Smooth muscle cell (in vitro differentiated cells): ENCODE results near the gene NDUFAF8. TPM values are rescaled to one million over a fixed set of nuclear protein-coding genes. Genes with fewer than 3 reads are reported as not detected.

Experiments used
- DNase-seq: peaks from one replicate; lab custom pipeline; 2025; ENCODE audit not compliant: unreplicated experiment; lab: John Stamatoyannopoulos, UW
- H2AFZ ChIP-seq: fragments of 200-600 bp; sonication (generic); 2 replicates; pipeline ENCODE4 v1.6.0; 2016; ENCODE audit warnings: antibody characterized with exemption, low read depth, mild to moderate bottlenecking
- H3F3A ChIP-seq: fragments of 200-600 bp; sonication (generic); 2 replicates; pipeline ENCODE4 v1.6.0; 2017; ENCODE audit warnings: antibody characterized with exemption, low read depth
- H3K27ac ChIP-seq: fragments of 200-600 bp; sonication (generic); 2 replicates; pipeline ENCODE4 v1.5.1; 2016; ENCODE audit warnings: low read depth, mild to moderate bottlenecking
- H3K27me3 ChIP-seq: fragments of 200-600 bp; sonication (generic); 2 replicates; pipeline ENCODE4 v1.6.1; 2016; ENCODE audit warnings: low read depth, mild to moderate bottlenecking
- H3K36me3 ChIP-seq: fragments of 200-600 bp; sonication (generic); 2 replicates; pipeline ENCODE4 v1.5.1; 2016; ENCODE audit warnings: low read depth
- H3K4me1 ChIP-seq: fragments of 200-600 bp; sonication (generic); 2 replicates; pipeline ENCODE4 v1.5.1; 2016; ENCODE audit warnings: low read depth
- H3K4me2 ChIP-seq: fragments of 200-600 bp; sonication (generic); 2 replicates; pipeline ENCODE4 v1.6.0; 2016; ENCODE audit warnings: mild to moderate bottlenecking
- H3K4me3 ChIP-seq: fragments of 200-600 bp; sonication (generic); 2 replicates; pipeline ENCODE4 v1.5.1; 2016; ENCODE audit warnings: mild to moderate bottlenecking
- H3K79me2 ChIP-seq: fragments of 200-600 bp; sonication (generic); 2 replicates; pipeline ENCODE4 v1.6.0; 2016; ENCODE audit warnings: low read depth, mild to moderate bottlenecking
- H3K9ac ChIP-seq: fragments of 200-600 bp; sonication (generic); 2 replicates; pipeline ENCODE4 v1.6.0; 2016; ENCODE audit warnings: low read depth
- H3K9me3 ChIP-seq: fragments of 200-600 bp; sonication (generic); replicated peaks from 2 replicates; pipeline ENCODE4 v1.5.1; 2016; ENCODE audit warnings: low read depth
- H4K20me1 ChIP-seq: fragments of 200-600 bp; sonication (generic); 2 replicates; pipeline ENCODE4 v1.6.0; 2016; ENCODE audit warnings: low read depth
- WGBS: methylation state at CpG from one replicate; pipeline ENCODE4 v1.1.7; 2016; ENCODE audit warnings: low lambda C conversion rate; 5-methylcytosine and 5-hydroxymethylcytosine counted together
- polyA plus RNA-seq: library from polyadenylated mRNA; unstranded; fragments of >200 nt; fragmentation: Nextera tagmentation; extraction: Ambion mirVana; gene quantifications from 2 replicates; pipeline ENCODE4 v1.2.1, GENCODE V29; 2016
- total RNA-seq: library from RNA; depleted of rRNA; stranded (reverse); fragments of >200 nt; gene quantifications from 2 replicates; pipeline ENCODE4 v1.2.3, GENCODE V29; 2014
- TF ChIP-seq, protein P1 (sequence below): fragments of 200-600 bp; sonication (generic); IDR thresholded peaks from 2 replicates; pipeline ENCODE4 v1.5.1; 2017; ENCODE audit warnings: borderline replicate concordance, mild to moderate bottlenecking, antibody characterized with exemption; ENCODE audit not compliant: insufficient read depth, poor library complexity, severe bottlenecking

NDUFAF8 gene
- total and polyA plus RNA-seq, 2 experiments from 2014 or later: 60.6 to 111 TPM

DNA sequence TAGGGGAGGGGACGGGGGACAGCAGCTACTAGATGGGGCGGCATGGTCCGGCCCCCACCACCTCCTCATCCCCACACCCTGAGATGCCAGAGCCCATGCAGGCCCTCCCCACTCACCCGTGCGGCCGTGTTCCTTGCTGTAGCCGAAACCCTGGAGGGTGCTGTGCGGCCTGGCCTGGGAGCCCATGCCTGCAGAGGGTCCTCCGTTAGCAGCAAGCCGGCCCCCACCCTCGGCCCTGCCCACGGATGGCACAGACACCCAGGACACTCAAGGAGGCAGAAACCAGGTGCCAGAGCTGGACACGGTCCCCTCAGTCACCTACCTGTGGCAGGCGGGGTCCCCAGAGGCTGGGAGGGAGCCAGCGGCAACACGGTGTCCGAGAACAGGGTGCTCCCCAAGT, 5.8 kb upstream of the NDUFAF8 start:
- H3K9ac ChIP-seq: no peak overlapping the region

DNA sequence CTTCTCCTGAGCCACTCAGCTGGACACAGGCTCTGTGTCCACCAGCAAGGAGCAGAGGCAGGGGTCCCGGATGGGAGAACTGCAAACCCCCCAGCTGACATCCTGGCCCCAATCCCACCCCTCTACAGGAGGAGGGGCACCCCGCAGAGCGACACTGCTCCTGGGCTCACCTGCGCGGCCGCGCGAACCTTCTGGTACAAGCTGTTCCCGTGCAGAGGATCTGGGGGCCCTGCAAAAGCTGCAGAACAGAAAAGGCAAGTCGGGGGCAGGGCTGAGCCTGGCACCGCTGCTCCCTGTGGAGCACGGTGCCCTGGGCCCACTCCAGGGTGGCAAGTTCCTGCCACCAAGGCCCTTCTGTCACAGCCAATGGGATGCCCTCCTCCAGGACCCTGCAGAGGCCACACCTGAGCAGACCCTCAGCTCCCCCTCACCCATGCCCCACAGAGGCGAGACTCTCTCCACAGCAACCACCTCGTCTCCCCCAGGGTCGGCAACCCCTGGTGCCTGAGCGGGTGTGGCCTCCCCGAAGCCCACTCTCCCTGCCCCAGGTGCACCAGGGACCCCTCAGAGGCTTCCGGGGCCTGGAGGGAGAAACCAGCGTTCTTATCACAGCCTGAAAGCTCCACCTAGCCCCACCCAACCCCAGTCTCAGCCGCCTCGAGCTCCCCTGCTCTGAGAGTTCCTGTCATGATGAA, 5.2 kb upstream of the NDUFAF8 start:
- no peak for DNase-seq
- Histone ChIP-seq H3K4me2 (no peak overlapping the region), H2AFZ (no peak overlapping the region), H3K27ac (no peak overlapping the region), H3K79me2 (peaks cover 20% of the 10 kb centered on the region), H4K20me1 (peaks cover 46% of the 10 kb centered on the region), H3K27me3 (no peaks in the 10 kb centered on the region), H3K9ac (no peak overlapping the region), H3K4me1 (no peaks in the 10 kb centered on the region), H3F3A (no peaks in the 10 kb centered on the region), H3K9me3 (no peaks in the 10 kb centered on the region), H3K4me3 (no peak overlapping the region), H3K36me3 (no peaks in the 10 kb centered on the region)
- 95% methylated on average over 21 of the region's 21 CpGs for WGBS
- TF ChIP-seq, protein P1, sequence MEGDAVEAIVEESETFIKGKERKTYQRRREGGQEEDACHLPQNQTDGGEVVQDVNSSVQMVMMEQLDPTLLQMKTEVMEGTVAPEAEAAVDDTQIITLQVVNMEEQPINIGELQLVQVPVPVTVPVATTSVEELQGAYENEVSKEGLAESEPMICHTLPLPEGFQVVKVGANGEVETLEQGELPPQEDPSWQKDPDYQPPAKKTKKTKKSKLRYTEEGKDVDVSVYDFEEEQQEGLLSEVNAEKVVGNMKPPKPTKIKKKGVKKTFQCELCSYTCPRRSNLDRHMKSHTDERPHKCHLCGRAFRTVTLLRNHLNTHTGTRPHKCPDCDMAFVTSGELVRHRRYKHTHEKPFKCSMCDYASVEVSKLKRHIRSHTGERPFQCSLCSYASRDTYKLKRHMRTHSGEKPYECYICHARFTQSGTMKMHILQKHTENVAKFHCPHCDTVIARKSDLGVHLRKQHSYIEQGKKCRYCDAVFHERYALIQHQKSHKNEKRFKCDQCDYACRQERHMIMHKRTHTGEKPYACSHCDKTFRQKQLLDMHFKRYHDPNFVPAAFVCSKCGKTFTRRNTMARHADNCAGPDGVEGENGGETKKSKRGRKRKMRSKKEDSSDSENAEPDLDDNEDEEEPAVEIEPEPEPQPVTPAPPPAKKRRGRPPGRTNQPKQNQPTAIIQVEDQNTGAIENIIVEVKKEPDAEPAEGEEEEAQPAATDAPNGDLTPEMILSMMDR: no peak

More for the DNA sequence above, 5.8 kb upstream of the NDUFAF8 start:
- Histone ChIP-seq H3K9me3 (no peaks in the 10 kb centered on the region), H3K27me3 (no peaks in the 10 kb centered on the region), H3K27ac (no peak overlapping the region), H3K4me2 (no peak overlapping the region), H3K36me3 (no peaks in the 10 kb centered on the region), H3K4me3 (no peak overlapping the region), H3F3A (no peaks in the 10 kb centered on the region), H3K79me2 (peaks cover 16% of the 10 kb centered on the region), H3K4me1 (no peaks in the 10 kb centered on the region), H4K20me1 (peaks cover 46% of the 10 kb centered on the region), H2AFZ (no peak overlapping the region)
- TF ChIP-seq, protein P1: no peak
- 98% methylated on average over 7 of the region's 17 CpGs for WGBS
- DNase-seq: no peak

DNA sequence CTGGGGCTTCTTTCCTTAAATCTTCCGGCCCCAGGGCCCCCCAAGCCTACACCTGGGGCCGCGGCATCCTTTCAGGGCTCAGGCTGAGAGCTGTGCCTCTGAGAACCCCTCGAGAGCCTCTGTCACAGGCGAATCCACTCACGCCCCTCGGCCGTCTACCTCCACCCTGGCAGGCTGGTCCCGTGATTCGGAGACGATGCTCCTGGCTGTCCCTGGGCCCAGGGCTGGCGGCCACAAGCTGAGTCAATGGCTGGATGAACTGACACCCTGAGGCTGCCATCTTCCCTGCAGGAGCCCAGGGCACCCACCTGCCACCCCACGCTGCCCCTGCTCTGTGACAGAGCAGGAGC, 4.6 kb upstream of the NDUFAF8 start:
- DNase-seq: no peak
- H3K4me3 ChIP-seq: no peak overlapping the region
- no peaks in the 10 kb centered on the region for H3F3A ChIP-seq
- no peaks in the 10 kb centered on the region for H3K36me3 ChIP-seq
- no peak overlapping the region for H2AFZ ChIP-seq
- H3K4me1 ChIP-seq: no peaks in the 10 kb centered on the region
- no peak overlapping the region for H3K27ac ChIP-seq
- peaks cover 20% of the 10 kb centered on the region for H3K79me2 ChIP-seq
- H3K9ac ChIP-seq: no peak overlapping the region
- H3K9me3 ChIP-seq: no peaks in the 10 kb centered on the region
- H3K4me2 ChIP-seq: no peak overlapping the region
- no peaks in the 10 kb centered on the region for H3K27me3 ChIP-seq
- peaks cover 46% of the 10 kb centered on the region for H4K20me1 ChIP-seq
- WGBS: 93% methylated on average over 13 of the region's 13 CpGs
- TF ChIP-seq, protein P1: no peak
